ENCODE data around the gene TPGS2.
"Not testable (repeated sequence)": the region's sequence is repeated elsewhere in the genome, so short reads cannot be mapped to it uniquely, and the experiment has no call there.

TPGS2 gene

DNA sequence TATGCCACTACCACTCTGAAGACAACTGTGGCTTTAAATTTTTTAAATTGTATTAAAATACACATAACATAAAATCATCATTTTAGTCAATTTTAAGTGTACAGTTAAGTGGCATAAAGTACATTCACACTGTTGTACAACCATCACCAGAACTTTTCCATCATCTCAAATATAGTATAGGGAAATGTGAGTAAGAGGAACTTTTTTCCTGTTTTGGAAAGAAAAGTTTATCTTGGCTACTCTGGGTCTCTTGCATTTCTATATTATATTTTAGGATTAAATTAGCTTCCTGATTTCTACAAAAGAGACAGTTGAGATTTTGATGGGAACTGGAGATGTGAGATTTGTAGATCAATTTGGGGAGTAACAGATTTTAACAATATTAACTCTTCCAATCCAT is 3.3 kb downstream of the TPGS2 start:
- no peak for DNase-seq (ENCODE audit: low read depth in 2 of 2)

DNA sequence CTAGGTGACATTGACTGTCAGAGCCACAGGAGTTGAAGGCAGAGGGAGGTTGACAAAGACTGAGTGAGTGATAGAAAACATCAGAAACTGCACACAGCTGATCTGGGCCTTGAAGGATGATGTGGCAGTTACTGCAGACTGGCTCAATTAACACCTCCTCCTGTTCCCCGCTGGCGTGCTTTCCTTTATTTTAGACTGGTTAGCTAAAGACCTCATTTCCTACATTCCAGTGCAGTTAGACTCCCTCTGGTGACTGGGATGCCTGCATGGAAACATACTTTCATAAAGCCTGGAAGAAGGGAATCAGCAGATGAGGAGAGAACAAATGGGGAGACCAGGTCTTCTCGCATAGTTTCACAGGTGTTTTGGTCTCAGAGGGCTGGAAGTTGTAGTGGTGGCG is 7.1 kb downstream of the TPGS2 start:
- no peak for DNase-seq (ENCODE audit: low read depth in 2 of 2)

DNA sequence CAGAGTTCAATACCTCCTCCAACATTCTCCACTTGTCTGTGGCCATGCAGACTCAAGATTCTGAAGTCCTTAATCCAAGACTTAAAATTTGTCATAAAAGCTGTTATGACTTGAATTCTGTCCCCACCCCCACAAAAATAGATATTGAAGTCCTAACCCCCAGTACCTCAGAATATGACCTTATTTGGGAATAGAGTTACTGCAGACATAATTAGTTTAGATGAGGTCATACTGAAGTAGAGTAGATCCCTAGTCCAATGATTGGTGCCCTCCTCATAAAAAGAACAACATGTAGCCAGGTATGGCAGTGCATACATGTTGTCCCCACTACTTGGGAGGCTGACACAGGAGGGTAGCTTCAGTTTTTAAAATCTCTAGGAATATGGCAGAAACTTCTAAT is 9.2 kb downstream of the TPGS2 start:
- no peak for DNase-seq (ENCODE audit: low read depth in 2 of 2)

DNA sequence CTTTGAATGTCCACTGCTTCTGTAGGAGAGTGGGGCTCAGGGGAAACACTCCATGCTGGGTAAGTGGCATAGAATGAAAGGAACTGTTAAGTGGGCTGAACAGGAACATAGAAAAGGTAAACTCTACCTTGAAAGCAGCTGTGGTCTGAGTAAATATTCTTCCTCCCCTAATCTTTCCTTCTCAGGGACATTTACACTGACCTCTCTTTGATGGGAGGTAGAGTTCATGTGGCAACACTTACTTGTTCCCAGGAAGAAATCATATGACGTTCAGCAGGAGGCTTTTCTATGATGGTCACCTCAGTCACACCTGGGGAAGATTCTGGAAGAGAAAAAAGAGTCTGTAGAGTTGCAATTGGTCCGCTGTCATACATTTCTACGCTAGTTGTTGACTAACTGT is 10.2 kb downstream of the TPGS2 start:
- DNase-seq (ENCODE audit: low read depth in 2 of 2): no peak

DNA sequence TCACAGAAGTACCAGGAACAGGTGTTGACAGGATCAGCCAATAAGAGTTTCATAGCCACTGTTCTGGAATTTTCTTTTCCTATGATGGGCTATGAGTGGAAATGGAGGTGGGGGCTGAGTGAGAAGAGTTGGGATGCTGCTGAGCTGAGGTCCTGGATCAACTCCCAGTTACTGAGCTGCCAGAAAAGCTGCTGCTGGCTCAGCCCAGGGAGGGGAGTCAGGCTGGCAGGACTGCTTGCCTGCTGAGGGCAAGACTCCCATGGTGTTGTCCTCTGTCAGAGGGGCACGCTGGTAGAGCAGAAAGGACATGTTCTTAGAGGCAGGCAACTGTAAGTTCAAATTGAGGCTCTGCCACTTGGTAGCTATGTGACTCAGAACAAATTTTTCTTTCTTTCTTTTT is 11.8 kb downstream of the TPGS2 start:
- no peak for DNase-seq (ENCODE audit: low read depth in 2 of 2)

DNA sequence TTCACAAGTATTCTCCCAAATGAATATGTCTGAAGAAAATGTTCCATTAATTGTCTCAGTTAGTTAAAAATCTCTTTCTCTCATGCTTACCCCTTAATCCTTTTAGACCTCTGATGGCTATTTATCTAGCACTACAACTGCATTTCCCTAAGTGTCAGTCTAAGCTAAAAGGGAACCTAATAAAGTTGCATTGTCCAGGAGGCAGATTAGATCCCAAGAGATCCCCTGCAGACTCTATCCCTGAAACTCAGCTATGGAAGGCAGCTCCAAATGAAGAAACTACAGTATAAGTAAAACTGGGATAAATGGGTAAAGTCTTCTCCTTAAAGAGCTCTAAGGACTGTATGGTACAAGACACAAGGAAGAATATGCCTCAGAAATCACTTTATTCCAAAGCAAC is 12.7 kb downstream of the TPGS2 start:
- DNase-seq (ENCODE audit: low read depth in 2 of 2): not testable (repeated sequence)

DNA sequence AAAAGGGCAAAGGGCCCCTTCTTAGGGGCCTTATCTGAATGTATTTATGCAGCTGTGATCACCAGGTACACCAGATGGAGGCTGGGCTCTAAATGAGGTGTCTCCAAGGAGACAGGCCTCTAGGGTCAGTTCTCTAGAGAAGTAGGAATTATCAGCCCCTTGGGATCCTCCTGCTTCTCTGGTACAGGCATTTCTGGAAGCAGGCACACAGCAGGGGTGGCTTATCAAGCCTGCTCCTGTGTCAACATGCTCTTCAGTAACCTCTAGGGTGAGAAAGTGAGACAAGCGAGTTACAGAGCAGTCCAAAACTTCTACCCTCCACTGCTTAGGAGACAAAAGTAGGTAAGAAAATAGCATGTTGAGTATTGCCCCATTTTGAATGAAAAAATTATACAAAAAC is 13.8 kb downstream of the TPGS2 start:
- no peak for DNase-seq (ENCODE audit: low read depth in 2 of 2)

DNA sequence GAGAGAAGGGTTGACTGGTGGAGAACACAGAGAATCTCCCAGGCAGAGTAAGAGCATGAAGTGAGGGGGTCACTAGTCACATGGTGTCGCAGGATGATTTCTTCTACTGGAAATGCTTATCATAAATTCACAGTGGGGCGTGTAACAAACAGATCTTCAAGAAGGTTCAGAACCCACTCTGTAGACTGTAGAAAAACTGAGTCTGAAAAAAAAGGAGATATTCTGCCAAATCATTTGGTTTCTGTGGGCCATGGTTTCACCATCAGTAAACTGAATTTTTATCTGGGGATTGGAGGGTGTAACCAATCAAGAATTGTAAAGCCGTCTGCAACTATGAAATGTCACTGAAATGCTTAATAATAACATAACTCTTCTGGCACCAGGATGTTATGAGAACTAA is 15.0 kb downstream of the TPGS2 start:
- no peak for DNase-seq (ENCODE audit: low read depth in 2 of 2)

DNA sequence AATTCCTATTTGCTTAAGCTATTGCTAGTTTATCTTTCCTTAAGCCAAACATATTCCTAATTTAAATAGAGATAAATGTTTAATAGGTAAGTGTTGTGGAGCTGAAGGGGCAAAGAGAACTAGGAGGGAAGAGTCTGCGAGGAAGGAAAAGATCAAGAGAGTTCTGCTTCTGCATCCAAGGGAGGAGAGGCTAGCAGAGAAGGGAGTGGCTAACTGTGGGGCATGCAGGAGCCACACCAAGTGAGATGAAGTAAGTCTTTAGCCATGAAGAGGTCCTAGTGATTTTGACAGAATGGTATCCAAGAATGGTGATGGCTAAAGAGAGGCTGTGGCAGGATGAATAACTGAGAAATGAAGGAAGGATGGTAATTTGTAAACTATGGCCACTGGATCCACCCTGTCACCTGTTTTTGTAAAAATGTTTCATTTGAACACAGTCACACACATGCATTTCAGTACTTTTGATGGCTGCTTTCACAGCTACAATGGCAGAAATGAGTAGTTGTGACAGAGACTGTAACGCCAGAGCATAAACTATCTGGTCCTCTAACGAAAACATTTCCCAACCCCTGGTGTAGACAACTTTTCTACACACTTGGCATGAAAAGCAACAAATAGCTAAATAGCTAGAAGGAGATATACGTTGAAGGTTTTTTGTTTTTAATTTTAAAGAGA is 15.6 kb downstream of the TPGS2 start:
- DNase-seq (ENCODE audit: low read depth in 2 of 2): no peak

DNA sequence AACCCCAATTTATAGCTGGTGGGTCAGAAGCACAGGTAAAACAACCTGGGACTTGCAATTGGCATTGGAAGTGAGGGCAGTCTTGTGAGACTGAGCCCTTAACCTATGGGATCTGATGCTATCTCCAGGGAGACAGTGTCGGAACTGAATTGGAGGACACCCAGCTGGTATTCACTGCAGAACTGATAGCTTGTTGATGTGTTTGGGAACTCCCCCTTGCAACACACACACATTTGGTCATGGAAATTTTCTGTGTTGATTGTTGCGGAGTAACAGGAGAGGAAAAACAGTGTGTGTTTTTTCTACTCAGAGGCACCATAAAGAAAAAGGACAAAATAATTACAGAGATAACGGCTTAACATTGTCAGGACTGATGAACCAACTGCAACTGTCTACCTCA is 16.1 kb downstream of the TPGS2 start:
- no peak for DNase-seq (ENCODE audit: low read depth in 2 of 2)

DNA sequence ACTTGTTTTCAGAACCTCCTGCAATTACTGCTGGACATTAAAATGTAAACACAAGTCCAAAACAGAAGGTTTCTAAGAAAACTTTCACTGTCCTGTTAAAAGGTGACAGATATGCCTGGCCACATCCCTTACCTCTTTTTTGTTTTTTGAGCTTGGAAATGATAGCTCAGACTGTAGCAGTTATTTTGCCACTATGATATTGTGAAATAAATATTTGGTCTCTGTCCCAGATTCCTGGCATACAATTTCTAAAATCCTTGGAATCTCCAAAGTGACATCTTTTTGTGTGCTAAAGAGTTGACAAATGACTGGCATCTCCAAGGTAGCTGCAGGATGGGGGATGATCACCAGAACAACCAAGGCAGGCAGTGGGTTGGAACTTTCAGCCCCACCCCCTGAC is 16.8 kb downstream of the TPGS2 start:
- no peak for DNase-seq (ENCODE audit: low read depth in 2 of 2)

DNA sequence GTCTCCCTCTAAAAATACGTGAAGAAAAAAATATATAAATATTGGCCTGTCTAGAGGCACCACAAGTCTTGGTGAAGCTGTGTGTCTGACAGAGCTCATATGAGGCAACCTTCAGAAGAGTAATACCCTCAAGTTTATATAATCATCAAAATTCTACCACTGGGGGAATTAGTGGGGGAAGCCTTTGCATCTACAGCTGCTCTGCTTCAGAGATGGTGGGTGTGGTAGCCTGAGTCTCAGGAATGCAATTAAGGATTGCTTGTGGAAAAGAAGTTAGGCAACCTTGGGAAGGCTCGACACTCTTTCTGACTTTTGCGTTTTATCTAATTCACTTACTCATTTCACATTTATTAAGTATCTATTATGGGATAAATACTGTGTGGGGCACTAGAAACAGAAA is 17.4 kb downstream of the TPGS2 start:
- no peak for DNase-seq (ENCODE audit: low read depth in 2 of 2)

DNA sequence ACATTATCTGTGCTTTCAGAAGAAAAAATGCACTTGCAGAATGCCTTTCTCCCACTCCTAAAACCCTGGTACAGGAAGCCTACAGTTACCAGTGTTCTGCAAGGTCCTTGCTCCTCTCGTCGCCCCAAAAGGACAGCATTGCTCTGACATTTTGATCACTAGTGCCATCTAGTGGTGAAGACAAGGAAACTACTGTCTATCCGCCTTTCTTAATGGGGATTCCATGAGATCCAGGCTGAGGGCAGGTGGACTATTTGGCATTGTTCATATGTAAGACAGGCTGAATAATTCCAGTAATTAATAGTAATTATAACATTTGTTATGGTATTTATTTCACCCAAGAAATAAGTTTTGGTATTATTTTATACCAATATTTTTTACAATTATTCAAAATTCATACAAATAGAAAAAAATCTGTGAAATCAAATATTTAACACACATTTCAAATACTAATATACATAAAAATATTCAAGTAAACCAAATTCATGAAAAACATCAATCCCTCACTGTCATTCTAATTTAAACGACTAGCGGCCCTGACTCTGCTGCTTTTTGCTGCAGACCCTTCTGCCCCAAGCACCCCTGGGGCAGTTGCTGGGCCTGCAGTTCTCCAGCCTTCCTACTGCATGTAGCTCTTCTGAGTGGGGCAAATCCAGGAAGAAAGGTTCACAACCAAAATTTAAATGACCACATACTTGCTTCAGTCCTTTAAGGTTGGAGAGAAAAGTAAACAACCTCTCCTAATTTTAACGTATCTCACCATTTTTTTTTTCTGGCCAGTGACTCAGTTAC is 19.0 kb downstream of the TPGS2 start:
- DNase-seq (ENCODE audit: low read depth in 2 of 2): no peak

DNA sequence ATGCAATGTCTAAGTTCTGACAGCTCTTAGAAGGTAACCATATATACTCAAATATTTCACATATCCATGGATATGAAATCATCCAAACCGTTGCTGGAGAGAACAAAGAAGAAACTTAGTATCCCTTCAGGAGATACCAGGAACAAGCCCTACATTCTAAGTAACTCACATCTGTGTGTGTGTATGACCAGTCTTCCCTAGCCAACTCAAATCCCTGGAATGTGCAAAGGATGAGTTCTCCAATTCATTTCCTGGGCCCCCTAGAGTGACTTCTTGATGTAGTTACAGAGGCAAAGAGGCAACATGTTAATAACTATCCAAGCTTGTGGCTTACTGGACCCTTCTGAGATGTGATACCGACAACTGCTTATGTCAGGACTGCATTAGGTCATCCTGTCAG is 20.1 kb downstream of the TPGS2 start:
- no peak for DNase-seq (ENCODE audit: low read depth in 2 of 2)

DNA sequence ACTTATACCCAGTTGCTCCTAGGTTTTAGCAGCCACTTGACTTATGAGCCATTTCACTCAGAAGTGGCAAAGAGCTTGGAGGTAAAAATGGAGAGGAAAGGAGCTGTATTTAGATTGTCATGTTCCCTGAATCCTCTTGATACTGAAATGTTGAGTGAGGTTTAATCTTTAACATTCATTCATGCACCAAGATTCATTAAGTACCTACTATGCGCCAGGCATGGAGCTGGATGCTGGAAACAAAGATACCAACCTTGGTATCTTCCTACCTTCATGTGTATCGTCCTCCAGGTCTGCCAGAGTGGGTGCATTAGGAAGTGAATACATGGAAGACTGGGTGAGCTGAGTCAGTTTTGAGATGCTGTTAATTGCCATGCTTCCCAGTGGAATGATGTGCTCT is 23.7 kb downstream of the TPGS2 start:
- no peak for DNase-seq (ENCODE audit: low read depth in 2 of 2)

DNA sequence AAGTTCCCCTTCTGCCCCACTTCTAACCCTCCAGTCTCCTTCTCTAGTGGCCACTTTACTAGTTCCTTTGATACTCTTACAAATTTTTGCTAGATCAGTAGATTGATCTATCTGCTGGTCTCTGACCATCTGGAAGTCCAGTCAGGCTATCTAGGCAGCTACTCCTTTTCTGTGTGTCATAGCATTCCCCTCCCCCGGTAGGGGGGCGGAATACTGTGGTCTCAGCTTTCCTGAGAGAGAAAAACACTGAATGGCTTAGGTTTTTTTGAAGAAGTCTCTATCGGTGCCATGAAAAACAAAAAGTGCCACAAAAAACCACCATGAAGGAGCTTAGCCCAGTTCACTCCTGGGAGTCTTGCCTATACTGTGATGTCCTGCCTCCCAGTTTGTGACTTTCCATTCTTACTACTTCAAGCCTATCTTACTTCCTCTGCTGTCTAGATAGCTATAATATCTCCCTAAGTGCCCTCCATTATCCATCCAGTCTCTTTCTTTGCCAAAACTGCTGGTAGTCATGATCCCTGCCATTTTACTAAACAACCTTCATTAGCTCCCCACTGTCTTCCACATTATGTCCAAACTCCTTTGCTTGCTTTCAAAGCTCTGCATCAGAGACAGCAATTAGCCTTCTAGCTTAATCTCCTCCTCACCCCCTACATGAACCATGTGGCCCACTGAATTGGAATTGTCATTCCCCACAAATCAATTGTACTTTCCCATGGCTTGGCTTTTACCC is 29.9 kb downstream of the TPGS2 start:
- no peak for DNase-seq (ENCODE audit: low read depth in 2 of 2)

DNA sequence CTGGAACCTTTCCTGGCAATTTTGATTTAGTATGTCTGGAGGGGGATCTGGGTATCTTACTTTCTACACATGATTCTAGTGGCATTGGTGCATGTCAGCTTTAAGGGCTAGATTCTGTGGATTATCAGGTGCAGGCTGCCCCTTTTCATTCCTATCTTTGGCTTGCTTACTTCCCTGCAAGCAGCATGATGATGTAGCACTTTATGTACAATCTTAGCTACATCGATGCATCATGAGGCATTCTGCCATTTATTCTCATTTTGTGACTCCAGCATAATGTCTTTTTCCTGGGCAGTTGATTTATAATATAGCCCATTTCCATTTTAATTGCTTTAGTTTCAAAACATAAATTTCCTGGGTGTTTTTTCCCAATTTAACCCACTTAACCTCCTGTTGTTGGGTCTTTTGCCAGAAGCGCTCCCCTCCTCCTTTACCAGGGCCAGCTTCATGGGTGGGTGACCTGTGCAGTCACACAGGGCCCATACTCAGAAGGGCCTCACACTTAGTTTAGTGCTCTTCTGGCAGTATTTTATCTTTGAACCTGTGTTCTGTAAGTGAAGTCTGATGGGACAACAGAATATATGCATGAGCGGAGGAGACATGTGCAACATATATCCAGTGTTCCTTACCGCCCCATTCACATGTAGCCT is 36.0 kb downstream of the TPGS2 start:
- DNase-seq (ENCODE audit: low read depth in 2 of 2): no peak

DNA sequence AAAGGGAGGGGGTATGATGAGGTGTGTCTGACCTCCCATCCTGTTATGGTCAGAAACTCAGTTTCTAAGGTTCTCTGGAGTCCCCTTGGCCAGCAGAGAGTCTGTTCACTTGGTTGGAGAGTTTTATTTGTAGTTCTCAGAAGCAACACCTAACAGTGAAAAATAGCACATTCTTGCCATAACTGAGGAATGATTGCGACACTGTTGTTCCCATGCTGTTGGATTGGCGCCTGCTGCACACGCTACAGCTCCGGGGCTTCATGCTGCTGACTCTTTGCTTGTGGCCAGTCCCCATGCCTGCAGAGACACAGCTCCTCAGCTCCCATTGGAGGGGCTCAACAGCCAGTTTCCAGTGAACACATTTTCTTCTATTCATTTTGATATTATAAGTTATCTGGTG is 42.1 kb downstream of the TPGS2 start:
- no peak for DNase-seq (ENCODE audit: low read depth in 2 of 2)

DNA sequence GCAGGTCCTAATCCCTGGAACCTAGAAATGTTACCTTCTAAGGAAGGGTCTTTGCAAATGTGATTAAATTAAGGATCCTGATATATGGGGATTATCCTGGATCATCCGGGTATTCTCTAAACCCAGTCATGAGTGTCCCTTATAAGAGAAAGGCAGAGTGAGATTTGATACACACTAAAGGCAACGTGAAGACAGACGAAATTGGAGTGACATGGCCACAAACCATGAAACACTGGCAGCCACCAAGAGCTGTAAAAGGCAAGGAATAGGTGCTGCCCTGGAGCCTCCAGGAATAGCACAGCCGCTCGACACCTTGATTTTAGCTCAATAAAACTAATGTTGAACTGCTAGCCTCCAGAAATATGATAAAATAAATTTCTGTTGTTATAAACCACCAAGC is 45.0 kb downstream of the TPGS2 start:
- DNase-seq (ENCODE audit: low read depth in 2 of 2): no peak

DNA sequence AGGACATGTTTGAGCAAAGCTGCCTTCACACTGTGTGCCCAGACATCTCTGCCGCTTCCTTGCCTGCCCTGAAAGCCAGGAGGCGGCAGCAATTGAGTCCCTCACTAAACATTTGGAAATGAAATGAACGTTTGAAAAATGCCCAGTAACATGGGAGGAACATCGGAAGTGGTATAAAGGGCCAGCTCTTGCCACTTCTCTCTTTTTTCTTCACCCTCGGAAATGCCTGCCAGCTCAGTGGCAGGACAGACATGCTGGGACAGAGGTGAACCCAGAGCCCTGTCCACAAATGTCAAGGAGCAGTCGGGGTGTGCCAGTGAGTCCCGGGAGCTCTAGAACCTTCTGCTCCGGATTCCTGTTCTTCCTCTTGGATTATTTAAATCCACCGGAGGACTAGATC is 46.1 kb downstream of the TPGS2 start:
- DNase-seq (ENCODE audit: low read depth in 2 of 2): no peak

DNA sequence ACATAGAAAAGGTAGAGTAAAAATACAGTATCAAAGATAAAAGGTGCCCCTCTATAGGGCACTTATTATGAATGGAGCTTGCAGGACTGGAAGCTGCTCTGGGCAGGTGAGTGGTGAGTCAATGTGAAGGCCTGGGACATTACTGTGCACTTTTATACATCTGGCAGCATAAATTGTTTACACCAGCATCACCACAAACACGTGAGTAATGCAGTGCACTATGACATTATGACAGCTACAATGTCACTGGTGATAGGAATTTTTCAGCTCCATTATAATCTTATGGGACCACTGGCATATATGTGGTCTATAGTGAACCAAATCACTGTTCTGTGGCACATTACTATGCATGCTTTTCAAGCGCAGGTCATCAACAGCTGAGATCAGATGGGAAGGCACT is 48.1 kb downstream of the TPGS2 start:
- no peak for DNase-seq (ENCODE audit: low read depth in 2 of 2)

DNA sequence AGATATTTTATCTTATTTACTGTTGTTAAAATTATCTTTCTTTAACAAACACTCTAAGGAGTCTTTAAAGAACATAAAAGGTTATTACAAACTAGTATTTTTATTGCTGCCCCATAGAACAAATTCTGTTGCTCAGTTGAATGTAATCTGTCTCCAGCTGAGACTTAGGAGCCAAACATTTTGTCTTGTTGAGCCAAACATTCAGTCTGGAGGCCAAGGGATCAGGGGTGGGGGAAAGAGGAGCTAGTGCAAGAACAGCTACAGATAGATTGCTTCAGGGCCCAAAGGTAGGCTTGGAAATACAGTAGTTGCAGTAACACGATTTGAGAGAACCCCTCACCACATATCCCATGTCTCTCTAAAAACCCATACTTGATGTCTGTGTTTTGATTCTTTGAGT is 51.2 kb downstream of the TPGS2 start:
- no peak for DNase-seq (ENCODE audit: low read depth in 2 of 2)

DNA sequence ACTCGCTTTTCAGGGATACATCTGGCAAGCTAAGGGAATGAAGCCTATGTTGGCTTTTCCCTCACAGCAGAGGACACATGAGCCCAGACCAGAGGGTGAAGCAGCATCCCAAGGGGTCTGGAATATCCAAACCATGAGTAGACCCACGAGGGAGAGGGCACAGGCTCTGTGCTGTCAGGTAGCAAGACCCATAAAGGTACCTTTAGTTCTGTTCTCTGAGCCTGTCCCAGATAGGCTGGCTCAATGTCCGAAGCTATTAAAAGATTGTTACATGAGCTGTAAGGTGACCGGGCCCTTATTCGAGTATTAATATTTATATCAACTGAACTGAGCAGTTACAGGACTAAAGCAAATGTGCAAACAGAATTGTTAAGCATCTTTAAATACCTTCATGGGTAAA is 52.2 kb downstream of the TPGS2 start:
- DNase-seq (ENCODE audit: low read depth in 2 of 2): no peak
